ENCODE results near the gene KCTD5.

Gene KCTD5

DNA sequence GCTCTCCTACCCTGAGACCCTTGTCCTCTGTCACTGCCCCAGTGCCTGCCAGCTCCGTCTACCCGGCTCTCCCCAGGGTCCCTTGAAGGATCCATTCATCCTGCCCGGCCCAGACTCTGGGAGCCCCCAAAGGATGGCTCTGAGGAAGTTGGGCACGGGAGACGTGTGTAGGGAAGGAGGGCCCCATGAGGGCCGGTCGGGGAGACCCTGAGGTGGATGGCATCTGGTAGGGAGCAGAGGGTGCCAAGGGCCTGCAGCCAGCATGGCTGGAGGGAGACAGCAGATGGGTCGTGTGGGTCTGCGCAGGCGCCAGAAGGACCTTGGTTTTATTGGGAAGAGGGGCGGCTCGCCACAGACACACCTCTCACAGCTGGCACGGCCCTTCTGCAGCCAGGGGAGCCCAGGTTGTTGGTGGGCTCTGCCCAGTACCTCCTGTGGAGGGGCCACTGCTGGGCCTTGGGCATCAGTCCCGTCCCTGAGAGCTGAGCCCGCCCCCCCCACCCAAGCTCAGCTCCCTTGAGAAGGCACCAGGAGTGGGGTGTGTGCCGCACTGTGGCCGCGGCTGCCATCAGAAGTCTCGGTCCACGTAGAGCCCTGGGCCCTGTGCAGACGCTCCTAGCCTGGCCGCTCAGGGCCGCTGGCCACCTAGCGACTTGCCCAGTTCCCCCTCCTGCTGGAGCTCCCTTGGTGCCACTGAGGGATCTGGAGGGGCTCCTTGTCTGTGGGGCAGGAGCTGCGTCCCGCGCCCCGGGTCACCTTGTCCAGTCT, 16.0 kb downstream of the KCTD5 start:
- no peak for DNase-seq

DNA sequence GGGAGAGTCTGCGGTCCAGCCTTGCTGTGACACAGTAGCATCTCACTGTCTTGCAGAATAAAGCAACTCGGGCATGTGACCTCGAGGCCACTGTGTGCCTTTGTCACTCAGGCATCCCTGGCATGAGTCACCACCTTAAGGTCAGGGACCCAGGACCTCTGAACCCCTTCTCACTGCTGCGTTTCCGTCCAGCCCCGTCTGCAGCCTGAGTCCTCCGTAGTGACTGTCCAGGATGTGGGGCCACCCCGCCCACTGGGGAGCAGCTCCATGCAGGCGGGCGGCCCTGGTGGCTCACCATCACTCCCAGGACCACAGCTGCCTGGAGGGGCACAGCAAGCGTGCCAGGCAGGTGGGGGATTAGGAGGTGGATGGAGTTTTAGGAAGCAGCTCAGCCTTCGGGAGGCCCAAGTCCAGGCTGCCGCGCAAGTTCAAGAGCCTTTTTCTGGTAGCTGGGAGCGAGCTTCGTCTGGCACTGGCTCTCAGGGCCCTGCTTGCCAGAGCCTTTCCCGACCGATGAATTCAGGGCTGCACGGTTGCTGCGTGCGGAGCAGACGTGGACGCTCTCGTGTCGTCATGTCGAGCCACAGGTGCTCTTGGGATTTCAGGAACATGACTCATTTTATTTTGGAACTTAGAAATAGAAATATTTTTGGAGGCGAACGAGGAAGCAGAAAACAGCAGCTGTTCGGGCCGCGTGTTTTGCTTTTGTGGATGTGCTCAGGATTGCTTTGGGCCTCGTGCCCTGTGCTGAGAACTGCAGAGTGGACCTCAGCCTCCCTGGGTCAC, 16.8 kb downstream of the KCTD5 start:
- no peak for DNase-seq

DNA sequence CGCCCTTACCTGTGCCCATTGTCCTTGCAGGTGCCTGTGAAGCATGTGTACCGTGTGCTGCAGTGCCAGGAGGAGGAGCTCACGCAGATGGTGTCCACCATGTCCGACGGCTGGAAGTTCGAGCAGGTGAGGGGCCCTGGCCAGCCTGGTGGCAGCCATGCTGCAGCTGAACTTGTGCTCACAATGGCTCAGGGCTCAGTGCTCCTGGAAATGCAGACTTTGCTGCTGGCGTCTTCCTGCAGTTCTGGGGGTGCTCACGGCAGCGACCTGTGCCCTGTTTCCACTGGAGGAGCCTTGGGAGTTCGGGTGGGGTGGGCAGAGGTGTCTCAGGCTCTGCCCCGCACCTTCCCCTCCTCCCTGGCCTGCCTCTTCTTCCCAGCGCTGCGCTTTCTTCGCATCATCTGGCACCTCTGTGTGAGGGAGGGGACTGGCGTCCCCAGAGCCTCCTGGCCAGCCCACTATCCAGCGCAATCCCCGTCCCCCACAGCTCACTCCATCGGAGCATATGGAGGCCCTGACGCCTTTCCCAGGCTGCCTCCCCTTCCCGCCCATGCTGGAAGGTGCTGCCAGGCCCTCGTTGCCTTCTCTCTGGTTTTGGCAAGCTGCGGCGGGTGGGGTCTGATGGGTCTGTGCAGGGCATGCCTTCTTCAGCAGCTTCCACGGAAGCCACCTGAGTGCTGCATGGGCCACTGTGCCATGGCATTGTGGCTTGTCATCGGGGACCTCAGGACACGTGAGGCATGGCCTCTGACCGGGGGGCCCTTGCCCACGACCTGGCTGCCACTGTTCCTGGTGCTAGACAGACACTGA, 17.7 kb downstream of the KCTD5 start:
- no peak for DNase-seq

DNA sequence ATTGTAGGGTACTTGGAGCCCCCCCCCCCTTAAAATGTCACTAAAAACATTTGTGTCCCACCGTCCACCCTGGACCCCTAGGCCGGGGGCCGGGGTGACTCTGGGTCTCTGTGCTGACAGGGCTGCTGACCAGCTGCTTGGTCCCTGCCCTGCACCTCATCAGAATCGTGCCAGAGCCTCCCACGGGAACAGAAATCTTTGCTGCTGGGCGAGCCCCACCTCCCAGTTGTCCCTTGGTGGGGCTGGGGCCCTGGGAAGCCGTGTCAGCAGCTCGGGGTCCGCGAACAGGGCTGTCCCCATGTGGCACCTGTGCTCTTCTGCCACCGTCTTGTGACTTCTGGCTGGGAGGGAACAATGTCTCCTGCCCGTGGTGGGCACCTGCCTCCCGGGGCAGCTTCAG, 18.5 kb downstream of the KCTD5 start:
- no peak for DNase-seq

DNA sequence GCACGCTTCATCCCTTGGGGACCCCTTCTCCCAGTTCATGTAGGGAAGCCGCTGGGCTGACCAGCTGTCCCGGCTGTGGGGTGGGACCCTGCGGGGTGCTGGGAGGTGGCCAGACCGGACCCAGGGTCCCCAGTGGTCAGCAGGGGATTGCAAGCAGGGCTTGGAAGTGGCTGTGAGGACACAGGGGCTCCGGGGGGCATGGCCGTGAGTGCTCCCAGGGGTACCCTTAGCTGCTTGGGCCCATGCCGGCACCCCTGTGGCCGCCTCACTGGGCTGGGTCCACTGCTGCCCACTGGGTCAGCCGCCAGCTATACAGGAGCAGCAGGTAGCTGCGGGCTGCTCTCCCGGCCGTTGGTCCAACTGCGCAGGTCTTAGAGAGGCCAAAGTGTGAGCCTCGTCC, 18.9 kb downstream of the KCTD5 start:
- DNase-seq: no peak

DNA sequence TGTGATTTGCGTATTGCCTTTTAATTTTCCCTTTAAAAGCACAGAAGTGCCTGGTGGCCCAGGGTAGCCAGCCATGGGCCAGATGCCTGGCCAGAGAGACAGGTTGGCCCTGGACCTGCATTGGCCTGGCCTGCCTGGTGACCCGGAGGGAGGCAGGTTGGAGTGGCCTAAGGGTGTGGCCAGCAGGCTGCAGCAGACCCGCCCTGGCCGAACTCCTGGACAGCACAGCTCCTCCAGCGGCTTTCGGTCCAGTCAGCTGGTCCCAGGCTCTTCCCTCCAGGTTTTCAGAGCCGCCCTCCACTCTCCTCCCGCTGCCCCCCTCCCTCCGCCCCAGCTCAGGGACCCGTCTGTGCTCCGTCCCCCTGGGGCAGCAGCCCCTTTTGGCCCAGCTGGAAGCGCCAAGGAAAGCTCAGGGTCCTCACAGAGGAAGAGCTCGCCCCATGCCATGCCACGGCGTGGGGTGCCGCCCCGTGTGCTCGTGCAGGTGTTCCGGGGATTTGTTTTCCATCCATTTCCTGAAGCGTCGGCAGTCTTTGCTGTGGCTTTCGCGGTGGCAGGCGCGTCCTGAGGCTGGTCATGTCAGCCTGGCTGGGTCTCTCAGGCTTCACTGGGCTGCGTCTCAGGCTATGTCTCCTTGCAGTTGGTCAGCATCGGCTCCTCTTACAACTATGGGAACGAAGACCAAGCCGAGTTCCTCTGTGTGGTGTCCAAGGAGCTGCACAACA, 19.6 kb downstream of the KCTD5 start:
- DNase-seq: no peak

DNA sequence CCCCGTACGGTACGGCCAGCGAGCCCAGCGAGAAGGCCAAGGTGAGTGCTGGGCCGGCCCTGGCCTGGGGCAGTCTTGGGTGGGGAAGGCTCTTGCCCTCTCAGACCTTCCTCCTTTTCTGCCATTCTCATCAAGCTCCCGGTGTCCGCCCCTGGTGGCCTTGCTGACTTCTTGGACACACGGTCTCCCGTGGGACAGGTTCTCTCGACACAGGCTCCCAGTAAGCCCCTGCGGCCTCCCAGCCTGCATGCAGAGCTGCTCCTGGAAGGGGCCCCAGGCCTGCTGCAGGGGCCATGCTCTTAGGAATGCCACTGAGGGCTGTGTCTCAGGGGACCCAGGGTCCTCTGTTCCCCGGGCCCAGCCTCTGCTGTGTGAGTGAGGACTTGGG, 20.1 kb downstream of the KCTD5 start:
- DNase-seq: no peak

DNA sequence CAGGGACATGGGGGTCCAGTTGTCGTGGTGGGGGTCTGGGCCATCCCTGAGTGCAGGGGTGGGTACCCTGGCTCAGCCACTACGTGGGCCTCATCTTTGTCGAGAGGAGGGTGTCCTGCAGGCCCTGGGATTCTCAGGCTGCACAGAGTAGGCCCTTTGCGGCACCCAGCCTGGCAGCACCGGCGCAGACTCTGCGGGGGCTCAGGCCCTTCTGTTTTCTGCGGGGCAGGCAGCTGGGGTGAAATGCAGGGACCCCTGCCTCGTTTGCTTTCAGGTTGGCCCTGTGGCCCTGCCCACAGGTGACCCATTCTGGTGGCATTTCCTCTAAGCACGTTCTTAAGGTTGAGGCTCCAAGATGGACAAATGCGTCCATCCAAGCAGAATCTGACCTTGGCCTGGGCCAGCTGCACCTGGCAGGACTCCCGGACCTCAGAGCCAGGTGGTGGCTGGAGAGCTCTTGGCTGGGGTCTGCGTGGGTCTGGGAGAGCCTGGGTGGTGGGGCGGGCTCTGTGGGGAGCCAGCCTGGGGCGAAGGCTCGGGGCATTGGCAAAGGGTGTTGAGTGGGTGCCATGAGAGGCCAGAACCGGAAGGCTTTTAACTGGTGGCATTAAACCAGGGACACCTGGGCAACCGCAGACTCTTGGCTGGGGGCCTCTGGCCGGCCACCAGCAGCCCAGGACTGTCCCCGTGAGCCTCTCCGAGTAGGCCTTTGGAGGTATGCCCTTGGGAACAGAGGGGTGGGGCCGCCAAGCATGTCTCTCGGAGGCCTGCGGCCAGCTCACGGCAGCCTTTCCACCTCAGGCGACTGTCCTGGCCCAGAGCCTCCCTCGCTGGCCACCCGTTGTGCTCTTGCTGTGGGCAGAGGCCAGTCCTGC, 20.8 kb downstream of the KCTD5 start:
- no peak for DNase-seq

DNA sequence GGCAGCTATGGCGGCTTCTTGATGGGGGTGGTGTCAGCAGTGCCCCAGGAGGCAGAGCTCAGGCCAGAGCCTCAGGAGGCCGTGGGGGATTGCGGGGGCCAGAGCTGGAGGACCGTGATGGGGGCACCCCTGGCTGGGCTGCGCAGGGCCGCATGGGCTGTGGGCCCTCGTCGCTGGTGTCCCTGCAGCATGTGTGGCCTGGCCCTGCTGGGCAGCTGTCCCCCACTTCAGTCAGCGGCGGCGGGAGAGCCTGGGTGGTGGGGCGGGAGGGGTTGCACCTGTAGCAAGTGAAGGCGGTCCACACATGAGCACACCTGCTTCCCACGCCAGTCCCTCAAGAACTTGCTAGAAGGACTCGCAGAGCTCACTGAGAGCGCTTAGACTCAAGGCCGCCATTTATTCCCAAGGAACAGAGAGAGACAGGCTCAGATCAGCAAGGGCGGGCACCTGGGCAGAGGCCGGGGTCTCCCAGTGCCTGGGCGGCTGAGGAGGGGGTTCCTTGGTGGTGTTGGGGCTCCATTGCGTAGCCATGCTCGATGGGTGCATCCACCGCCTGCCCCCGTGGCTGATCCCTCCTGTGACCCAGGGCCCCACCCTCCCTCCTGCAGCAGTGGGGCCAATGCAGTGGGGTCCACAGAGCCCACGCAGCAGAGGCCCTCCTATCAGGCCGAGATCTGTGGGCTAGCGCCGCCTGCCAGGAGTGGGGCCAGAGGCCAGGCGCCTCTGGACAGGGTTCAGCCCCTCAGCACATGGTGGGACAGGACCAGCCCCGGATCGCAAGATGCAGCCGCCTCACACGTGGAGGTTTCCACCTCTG, 22.1 kb downstream of the KCTD5 start:
- DNase-seq: no peak

DNA sequence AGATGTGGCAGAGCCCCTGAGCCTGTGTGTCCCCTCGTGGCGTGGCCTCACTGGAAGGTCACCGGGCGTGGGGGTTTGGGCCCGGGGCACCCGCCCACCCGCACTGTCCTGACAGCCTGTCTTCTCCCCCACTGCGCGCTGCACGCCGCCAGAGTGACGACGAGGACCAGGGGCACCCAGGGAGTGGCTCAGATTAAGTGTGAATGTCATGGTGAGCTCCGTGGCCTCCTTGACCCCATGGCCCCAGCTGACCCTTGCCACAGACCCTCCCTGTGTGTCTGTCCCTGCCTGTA, 22.6 kb downstream of the KCTD5 start:
- no peak for DNase-seq

DNA sequence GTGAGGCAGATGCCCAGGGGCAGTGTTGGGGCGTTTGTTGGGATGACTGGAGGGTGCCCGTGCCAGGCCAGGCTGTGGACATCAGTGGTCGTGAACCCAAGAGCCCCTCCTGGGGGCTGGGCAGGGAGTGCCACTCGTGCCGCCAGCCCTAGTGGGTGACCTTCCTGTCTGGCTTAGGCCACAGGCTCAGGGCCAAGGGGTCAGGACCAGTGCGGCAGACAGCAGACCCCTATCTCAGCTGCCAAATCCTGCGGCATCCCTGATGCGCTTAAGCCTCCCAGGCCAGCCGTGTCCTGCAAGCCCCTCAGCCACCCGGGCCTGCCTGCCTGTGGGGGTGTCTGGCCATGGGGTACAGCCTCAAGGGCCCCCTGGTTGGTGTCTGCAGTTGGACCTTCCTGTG, 23.0 kb downstream of the KCTD5 start:
- DNase-seq: no peak

DNA sequence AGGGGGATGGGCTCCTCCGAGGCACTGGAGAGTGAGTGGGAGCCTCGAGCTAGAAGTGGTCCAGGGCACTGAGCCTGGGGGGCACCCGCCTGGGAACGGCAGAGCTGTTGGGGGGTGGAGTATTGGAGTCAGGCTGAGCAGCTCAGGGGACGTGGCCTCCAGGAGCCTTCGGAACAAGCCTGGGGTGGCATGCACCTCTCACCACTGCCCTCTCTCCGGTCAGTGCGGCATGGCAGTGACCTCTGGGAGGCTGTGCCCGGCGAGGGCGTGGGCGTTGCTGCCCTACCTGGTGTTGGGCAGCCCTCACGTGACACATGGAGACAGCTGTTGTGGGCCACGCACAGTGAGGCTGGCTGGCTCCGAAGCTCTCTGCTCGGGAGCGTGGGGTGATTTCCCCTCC, 23.8 kb downstream of the KCTD5 start:
- DNase-seq: no peak

DNA sequence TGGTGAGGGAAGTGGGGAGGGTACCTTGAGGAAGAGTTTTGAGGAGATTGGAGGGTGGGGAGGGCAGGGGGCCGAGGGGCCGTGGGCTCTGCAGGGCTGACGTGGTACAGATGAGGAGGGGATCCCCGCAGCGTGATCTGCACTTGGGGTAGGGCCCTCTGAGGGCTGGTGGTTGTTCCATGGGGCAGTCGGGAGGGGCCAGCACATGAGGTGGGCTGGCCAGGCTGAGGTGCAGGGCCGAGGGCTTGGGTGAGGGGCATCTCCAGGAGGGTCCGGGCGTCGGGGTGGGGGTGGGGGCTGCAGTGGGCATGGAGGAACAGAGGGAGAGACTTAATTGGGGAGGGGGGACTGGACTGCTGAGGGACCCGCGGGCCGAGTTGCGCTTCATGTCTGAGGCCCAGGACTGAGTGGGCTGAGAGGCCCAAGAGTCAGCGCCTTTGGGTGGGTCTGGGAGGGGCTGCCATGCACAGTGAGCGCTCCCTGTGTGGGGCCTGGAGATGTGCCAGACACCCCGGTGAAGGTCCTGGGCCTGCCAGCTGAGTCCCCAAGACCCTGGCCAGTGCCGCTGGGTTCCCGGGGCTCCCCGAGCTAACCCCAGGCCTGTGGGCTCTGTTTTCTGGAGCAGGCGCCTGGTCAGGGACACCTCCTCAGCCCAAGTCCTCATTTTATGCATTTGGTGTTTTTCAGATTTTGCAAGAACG, 24.4 kb downstream of the KCTD5 start:
- no peak for DNase-seq

DNA sequence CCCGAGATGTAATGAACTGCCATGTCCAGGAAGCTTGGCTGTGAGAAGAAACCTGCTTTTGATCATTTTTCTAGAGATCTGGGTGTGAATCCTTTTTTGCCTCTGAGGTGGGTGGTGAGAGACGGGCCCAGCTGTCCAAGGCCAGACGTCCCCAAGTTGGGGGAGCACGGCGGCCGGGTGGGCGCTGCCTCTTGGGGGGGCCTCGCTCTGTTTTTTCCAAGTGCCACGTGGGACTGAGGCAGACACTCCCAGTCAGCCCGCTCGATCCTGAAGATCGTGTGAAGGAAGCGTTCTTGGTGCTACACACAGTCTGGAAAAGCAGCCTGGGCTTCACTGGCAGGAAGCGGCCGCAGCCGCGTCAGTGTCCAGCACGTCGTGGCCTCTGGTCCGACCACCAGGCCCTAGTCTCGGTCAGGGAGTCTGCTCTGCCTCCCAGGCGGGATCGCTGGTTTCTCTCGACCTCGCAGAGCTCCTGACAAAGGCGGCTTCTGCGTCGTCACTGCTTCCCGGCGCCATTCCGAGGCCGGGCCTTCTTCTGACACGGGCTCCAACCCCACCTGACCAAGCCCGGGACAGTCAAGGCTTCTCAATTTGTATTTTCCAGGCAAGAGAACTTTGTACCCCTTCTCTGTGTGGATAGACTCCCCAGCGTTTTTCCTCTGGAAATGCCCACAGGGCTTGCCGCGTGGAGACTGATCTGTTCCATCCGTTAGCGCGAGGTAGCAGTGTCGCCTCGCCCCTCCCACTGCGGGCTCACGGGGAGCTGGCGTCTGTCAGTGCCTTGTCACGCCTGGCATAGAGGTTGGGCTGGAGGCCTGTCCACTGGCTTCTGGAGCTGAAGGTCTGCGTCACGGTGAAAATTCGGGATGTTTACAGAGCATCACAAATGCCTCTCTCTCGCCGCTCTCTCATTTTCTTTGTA, 25.3 kb downstream of the KCTD5 start:
- no peak for DNase-seq

DNA sequence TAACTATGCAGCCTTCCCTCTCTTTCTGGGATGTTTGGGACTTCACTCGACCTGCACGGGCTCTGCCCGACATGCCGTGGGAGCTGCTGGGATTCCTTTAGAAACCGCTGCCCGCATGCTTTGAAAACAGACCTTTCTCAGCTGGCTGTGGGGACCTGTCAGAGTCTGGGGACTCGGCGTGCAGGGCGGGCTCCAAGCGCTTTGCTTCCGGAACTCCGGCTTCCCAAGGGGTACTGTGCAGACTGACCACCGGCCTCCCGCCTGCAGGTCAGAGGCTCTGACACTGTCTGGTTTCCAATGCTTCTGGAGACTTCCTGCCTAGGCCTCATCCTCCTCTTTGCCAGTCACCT, 25.9 kb downstream of the KCTD5 start:
- DNase-seq: no peak

DNA sequence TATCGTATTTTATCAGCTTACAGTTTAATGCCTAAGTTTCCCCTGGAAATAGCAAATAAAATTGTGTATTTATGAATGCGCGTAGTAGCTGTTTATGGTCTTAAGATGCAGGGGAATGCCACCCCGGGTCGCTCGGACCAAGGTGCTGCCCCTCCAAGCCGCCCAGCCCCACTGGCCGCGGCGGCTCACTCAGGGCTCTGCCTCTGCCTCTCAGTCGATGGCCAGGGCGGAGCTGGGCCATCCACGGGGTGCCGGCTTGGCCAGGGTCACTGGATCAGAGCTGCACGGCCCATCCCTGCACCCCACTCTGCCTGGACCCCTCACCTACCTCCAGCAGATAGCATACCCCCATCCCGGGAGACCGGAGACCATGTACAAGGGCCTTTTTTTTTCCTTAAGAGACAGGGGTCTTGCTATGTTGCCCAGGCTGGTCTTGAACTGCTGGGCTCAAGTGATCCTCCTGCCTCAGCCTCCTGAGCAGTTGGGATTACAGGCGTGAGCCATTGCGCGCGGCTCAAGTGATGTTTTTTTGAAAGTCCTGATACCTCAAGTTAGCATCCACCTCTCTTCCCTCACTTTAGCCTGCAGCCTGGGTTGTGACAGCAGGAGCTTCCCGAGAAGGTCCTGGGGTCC, 26.7 kb downstream of the KCTD5 start:
- DNase-seq: no peak

DNA sequence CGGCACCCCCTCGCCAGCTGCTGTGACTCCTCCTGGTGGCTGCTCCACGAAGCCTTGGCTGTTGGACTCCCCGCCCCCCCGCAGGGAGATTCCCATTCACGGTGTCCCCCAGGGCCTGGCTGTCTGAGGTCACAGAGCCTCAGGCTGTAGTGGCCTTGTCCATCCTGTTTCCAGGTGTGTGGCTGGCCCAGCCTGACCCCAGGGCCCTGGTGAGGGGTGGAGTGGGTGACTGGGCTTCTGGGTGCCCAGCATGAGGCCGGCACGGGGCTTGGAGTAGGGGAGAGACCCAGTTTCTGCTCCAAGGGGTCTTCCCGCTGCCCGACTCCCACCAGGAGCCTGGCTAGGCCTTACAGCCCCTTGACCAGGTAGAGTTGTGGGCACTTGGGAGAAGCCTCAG, 27.3 kb downstream of the KCTD5 start:
- no peak for DNase-seq

DNA sequence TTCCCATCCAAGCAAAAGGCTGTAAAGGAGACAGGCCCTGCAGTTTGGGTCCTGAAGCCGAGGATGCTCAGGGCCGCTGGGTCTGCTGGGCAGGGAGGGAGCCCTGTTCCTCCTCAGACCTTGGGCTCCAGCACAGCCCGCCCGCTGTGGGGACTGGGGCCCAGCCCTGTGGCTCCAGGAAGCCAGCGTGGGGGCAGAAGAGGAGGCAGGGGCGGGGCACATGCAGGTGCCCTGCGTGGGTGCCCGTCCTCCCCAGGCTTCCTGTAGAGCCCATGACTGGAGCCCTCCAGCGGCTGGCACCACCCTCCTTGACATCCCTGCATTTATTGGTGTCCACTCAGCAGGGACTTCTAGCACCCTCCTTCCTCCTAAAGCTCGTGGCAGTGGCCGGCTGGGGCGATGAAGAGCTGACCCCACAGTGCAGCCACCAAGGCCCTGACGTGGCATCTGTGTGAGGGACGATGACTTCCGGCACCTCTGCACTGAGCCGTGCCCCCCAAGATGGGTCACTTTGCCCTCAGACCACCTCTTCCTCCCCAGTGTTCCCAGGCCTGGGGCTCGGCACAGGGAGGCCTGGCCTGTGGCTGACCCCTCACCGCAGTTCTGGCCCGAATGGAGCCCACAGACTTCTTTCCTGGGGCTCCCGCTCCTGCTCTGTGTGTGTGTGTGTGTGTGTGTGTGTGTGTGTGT, 27.8 kb downstream of the KCTD5 start:
- no peak for DNase-seq

Measured in HCEC 1CT (cell line).